Liver (tissue), 9 donors: Measurements from ENCODE around the gene MAFF. TPM values are rescaled to one million over a fixed set of nuclear protein-coding genes. Genes with fewer than 3 reads are reported as not detected.

Experiments
- DNase-seq: peaks from one replicate; pipeline ENCODE4 v3.0.0-alpha.2; 2017; ENCODE audit warnings: low spot score
- H3K27ac ChIP-seq, 2 donors: one replicate each; pipeline ENCODE4 v1.7.0; 2013; ENCODE audit warnings: inconsistent platforms in 2 of 2, low read length in 2 of 2, control low read depth in 1 of 2, low read depth in 1 of 2, mild to moderate bottlenecking in 1 of 2
- H3K27me3 ChIP-seq, 4 donors: one replicate each; pipeline versions ENCODE4 v1.6.1 to v1.7.0; 2013; ENCODE audit warnings: low read length in 3 of 4, inconsistent platforms in 1 of 4, mild to moderate bottlenecking in 1 of 4, moderate library complexity in 1 of 4; ENCODE audit not compliant: control insufficient read depth in 4 of 4, insufficient read depth in 4 of 4
- H3K36me3 ChIP-seq, 4 donors: one replicate each; pipeline versions ENCODE4 v1.6.1 to v1.7.0; 2013; ENCODE audit warnings: low read length in 3 of 4, mild to moderate bottlenecking in 3 of 4, low read depth in 1 of 4, moderate library complexity in 1 of 4; ENCODE audit not compliant: control insufficient read depth in 4 of 4, insufficient read depth in 3 of 4
- H3K4me1 ChIP-seq, 4 donors: one replicate each; pipeline versions ENCODE4 v1.6.1 to v1.7.0; 2013; ENCODE audit warnings: low read length in 3 of 4, mild to moderate bottlenecking in 3 of 4, moderate library complexity in 1 of 4; ENCODE audit not compliant: control insufficient read depth in 4 of 4, insufficient read depth in 4 of 4
- H3K4me3 ChIP-seq, 3 donors: one replicate each; pipeline versions ENCODE4 v1.6.1 to v1.7.0; 2013; ENCODE audit warnings: low read length in 3 of 3, control low read depth in 1 of 3, low read depth in 1 of 3, mild to moderate bottlenecking in 1 of 3
- H3K9ac ChIP-seq, 2 donors: one replicate each; pipeline ENCODE4 v1.7.0; 2013; ENCODE audit warnings: low read length in 2 of 2, mild to moderate bottlenecking in 2 of 2, moderate library complexity in 2 of 2, control low read depth in 1 of 2, low read depth in 1 of 2
- H3K9me3 ChIP-seq, 4 donors: one replicate each; pipeline versions ENCODE4 v1.6.1 to v1.7.0; 2013; ENCODE audit warnings: low read length in 3 of 4; ENCODE audit not compliant: control insufficient read depth in 4 of 4
- ATF3 ChIP-seq: IDR thresholded peaks from 2 replicates; pipeline ENCODE4 v1.6.1; 2016; ENCODE audit warnings: antibody characterized with exemption
- CTCF ChIP-seq: fragments of 150-350 bp; IDR thresholded peaks from 2 replicates; pipeline ENCODE4 v1.5.1; 2017; ENCODE audit warnings: improper control_type of control experiment, low read depth, low read length; ENCODE audit not compliant: missing input control
- EGR1 ChIP-seq, 2 donors: IDR thresholded peaks; 2 replicates each; pipeline ENCODE4 v1.6.1; 2016 to 2018; ENCODE audit warnings: antibody characterized with exemption in 2 of 2, low read depth in 2 of 2
- FOXA1 ChIP-seq: IDR thresholded peaks from 2 replicates; pipeline ENCODE4 v1.6.1; 2016; ENCODE audit warnings: antibody characterized with exemption
- GABPA ChIP-seq, 2 donors: IDR thresholded peaks in 1 of 2; conservative IDR thresholded peaks in 1 of 2; 2 replicates each; pipeline ENCODE4 v1.6.1; 2016; ENCODE audit warnings: antibody characterized with exemption in 2 of 2, mild to moderate bottlenecking in 1 of 2, moderate library complexity in 1 of 2
- HNF4A ChIP-seq, 2 donors: conservative IDR thresholded peaks; 2 replicates each; pipeline ENCODE4 v1.6.1; 2016; ENCODE audit warnings: antibody characterized with exemption in 2 of 2, mild to moderate bottlenecking in 2 of 2
- HNF4G ChIP-seq: IDR thresholded peaks from 2 replicates; pipeline ENCODE4 v1.6.1; 2016; ENCODE audit warnings: antibody characterized with exemption
- JUND ChIP-seq, 2 donors: IDR thresholded peaks; 2 replicates each; pipeline ENCODE4 v1.6.1; 2016; ENCODE audit warnings: antibody characterized with exemption in 2 of 2
- MAX ChIP-seq: IDR thresholded peaks from 2 replicates; pipeline ENCODE4 v1.6.1; 2016; ENCODE audit warnings: antibody characterized with exemption
- RAD21 ChIP-seq, 2 donors: IDR thresholded peaks; 2 replicates each; pipeline ENCODE4 v1.6.1; 2016; ENCODE audit warnings: antibody characterized with exemption in 2 of 2, mild to moderate bottlenecking in 2 of 2
- REST ChIP-seq: IDR thresholded peaks from 2 replicates; pipeline ENCODE4 v1.6.1; 2016; ENCODE audit warnings: antibody characterized with exemption, mild to moderate bottlenecking
- RXRA ChIP-seq, 2 donors: IDR thresholded peaks; 2 replicates each; pipeline ENCODE4 v1.6.1; 2017 to 2018; ENCODE audit warnings: antibody characterized with exemption in 2 of 2, mild to moderate bottlenecking in 1 of 2
- SP1 ChIP-seq: IDR thresholded peaks from 2 replicates; pipeline ENCODE4 v1.6.1; 2018; ENCODE audit warnings: antibody characterized with exemption, mild to moderate bottlenecking
- TAF1 ChIP-seq: conservative IDR thresholded peaks from 2 replicates; pipeline ENCODE4 v1.6.1; 2016; ENCODE audit warnings: antibody characterized with exemption, mild to moderate bottlenecking
- YY1 ChIP-seq: IDR thresholded peaks from 2 replicates; pipeline ENCODE4 v1.6.1; 2016; ENCODE audit warnings: antibody characterized with exemption, mild to moderate bottlenecking
- WGBS: extraction: QIAGEN DNeasy Blood & Tissue Kit; methylation state at CpG from one replicate; pipeline ENCODE4 v1.1.7; 2013; 5-methylcytosine and 5-hydroxymethylcytosine counted together
- polyA plus RNA-seq, 2 donors: library from polyadenylated mRNA; stranded (reverse) in 1 of 2; unstranded in 1 of 2; fragments of 200-250 nt in 1 of 2; fragments of >200 nt in 1 of 2; fragmentation: Nextera tagmentation in 1 of 2; extraction: Ambion mirVana in 1 of 2; gene quantifications; one replicate each; pipeline versions ENCODE4 v1.2.1 to v1.2.3, GENCODE V29; 2013 to 2015
- total RNA-seq, 2 donors: library from RNA; depleted of rRNA; stranded (reverse); fragments of >200 nt; gene quantifications; one replicate each; pipeline ENCODE4 v1.2.3, GENCODE V29; 2014
- donor health status: healthy.
- donor health status: healthy.
- donor health status: healthy.
- donor health status: healthy.
- donor health status: healthy.

Gene MAFF
- total and polyA plus RNA-seq, 4 donors: 1.4 to 3.3 (median 2.0) TPM

GRCh38 chr22:38167988-38168407 lies 33.8 kb upstream of the MAFF start:
- Histone ChIP-seq H3K27ac (no peak overlapping the region), H3K4me1 (peaks cover 14 to 36% (median 29%) of the 10 kb centered on the region in 4 donors), H3K9me3 (no peaks in the 10 kb centered on the region), H3K27me3 (no peaks in the 10 kb centered on the region), H3K4me3 (no peak overlapping the region), H3K36me3 (no peaks in the 10 kb centered on the region), H3K9ac (no peak overlapping the region)
- no peak for TF ChIP-seq FOXA1
- TF ChIP-seq GABPA (IDR thresholded peaks at IDR 0.05 in 1 of 2, conservative IDR thresholded peaks at IDR 0.05 in 1 of 2): no peak
- no peak for TF ChIP-seq MAX
- WGBS: 67% methylated on average over 7 of the region's 7 CpGs
- DNase-seq: no peak

DNA sequence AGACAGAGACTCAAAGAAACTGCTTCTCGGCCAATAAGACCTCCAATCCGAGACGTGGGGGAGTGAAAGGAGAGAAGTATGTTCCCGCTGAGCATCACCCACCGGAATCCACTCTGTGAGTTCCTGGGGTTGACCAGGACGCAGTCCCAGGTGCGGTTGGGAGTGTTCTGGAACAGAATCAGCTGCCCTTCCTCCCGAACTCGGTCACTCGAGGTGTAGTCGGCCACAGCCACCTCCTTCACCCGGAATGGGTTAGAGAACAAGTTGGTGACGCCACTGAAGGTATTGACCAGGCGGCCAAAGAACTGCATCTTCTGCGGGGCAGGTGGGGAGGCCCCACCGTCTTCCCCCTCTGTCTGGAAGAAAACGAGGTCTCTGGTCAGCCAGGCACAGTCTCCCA lies 32.7 kb upstream of the MAFF start:
- no peak overlapping the region for H3K27ac ChIP-seq
- no peak for DNase-seq

More for the DNA sequence above, 32.7 kb upstream of the MAFF start:
- no peak overlapping the region for H3K4me3 ChIP-seq
- no peaks in the 10 kb centered on the region for H3K9me3 ChIP-seq
- TF ChIP-seq JUND (IDR thresholded peaks at IDR 0.05) (no peak), REST (no peak), ATF3 (no peak), TAF1 (no peak), MAX (no peak), HNF4G (no peak), HNF4A (conservative IDR thresholded peaks at IDR 0.05) (no peak), YY1 (no peak), RXRA (IDR thresholded peaks at IDR 0.05) (no peak), RAD21 (IDR thresholded peaks at IDR 0.05) (no peak), EGR1 (IDR thresholded peaks at IDR 0.05; ENCODE audit: low read depth in 2 of 2) (no peak), SP1 (no peak), CTCF (no peak), FOXA1 (no peak), GABPA (IDR thresholded peaks at IDR 0.05 in 1 of 2, conservative IDR thresholded peaks at IDR 0.05 in 1 of 2) (no peak)
- H3K27me3 ChIP-seq: no peaks in the 10 kb centered on the region
- H3K36me3 ChIP-seq: no peaks in the 10 kb centered on the region
- 96% methylated on average over 17 of the region's 17 CpGs for WGBS
- no peak overlapping the region for H3K9ac ChIP-seq
- peaks cover 12 to 29% (median 23%) of the 10 kb centered on the region in 4 donors for H3K4me1 ChIP-seq
